Body of pancreas (tissue), 4 donors: ENCODE data around the gene TBC1D4.

ENCODE experiments used
- POLR2A ChIP-seq, 3 donors: fragments of 450-650 bp; IDR thresholded peaks; one replicate each; pipeline ENCODE4 v1.6.1; 2016; ENCODE audit warnings: antibody characterized with exemption in 3 of 3, mild to moderate bottlenecking in 2 of 3
- TF ChIP-seq, protein P1 (sequence below), 7 experiments: fragments of 450-650 bp in 4 of 7; fragments of 200-600 bp in 3 of 7; sonication (generic) in 3 of 7; IDR thresholded peaks; one replicate each; pipeline ENCODE4 v1.5.1; 2016 to 2019; ENCODE audit warnings: antibody characterized with exemption in 7 of 7

DNA sequence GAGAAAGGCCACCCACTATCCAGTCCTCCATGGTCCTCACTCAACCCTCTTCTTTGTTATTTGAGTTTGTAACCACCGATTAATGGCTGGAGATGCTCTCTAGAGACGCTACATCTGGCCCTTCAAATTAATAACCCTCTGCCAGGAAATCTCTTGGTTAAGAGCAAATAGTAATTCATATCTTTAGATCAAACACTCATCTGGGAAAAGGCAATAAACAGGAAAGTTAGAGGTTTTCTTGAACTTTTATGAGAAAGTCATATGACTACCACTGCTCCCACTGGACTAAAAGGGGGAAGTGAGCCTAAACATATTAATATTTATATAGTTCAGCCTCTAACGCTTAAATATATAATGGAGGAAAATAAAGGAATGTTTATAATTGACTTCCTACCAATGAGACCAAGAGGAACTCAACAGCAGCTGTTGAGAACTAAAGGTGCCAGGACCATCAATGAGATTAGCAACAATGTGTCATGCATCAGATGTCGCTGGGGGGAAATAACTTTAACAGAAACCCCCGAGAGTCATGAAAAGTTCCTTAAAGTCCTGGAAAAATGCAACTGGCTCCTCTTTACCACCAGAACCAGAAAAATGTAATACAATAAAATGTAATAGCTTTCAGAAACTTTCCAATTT, 2.7 kb downstream of the TBC1D4 start:
- TF ChIP-seq POLR2A (IDR thresholded peaks at IDR 0.05): no peak
- TF ChIP-seq, protein P1, sequence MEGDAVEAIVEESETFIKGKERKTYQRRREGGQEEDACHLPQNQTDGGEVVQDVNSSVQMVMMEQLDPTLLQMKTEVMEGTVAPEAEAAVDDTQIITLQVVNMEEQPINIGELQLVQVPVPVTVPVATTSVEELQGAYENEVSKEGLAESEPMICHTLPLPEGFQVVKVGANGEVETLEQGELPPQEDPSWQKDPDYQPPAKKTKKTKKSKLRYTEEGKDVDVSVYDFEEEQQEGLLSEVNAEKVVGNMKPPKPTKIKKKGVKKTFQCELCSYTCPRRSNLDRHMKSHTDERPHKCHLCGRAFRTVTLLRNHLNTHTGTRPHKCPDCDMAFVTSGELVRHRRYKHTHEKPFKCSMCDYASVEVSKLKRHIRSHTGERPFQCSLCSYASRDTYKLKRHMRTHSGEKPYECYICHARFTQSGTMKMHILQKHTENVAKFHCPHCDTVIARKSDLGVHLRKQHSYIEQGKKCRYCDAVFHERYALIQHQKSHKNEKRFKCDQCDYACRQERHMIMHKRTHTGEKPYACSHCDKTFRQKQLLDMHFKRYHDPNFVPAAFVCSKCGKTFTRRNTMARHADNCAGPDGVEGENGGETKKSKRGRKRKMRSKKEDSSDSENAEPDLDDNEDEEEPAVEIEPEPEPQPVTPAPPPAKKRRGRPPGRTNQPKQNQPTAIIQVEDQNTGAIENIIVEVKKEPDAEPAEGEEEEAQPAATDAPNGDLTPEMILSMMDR (IDR thresholded peaks at IDR 0.05): no peak
